Measurements from ENCODE around the gene HPCAL1.

HPCAL1 gene

GRCh38 chr2:10274983-10275802 is 27.5 kb upstream of the HPCAL1 start:
- no peak overlapping the region for H3K4me3 ChIP-seq (ENCODE audit: low read length)
- no peak for TF ChIP-seq ZNF274 (IDR thresholded peaks at IDR 0.05; ENCODE audit: low read depth, low read length)

- H3K4me3 ChIP-seq (ENCODE audit: low read length), result no peak overlapping the region
- TF ChIP-seq ZNF274 (IDR thresholded peaks at IDR 0.05; ENCODE audit: low read depth, low read length), result no peak
Measured at GRCh38 chr2:10276481-10277292, 26.0 kb upstream of the HPCAL1 start.

GRCh38 chr2:10277293-10278028 is 25.2 kb upstream of the HPCAL1 start:
- TF ChIP-seq ZNF274 (IDR thresholded peaks at IDR 0.05; ENCODE audit: low read depth, low read length), result no peak
- H3K4me3 ChIP-seq (ENCODE audit: low read length), result no peak overlapping the region

GRCh38 chr2:10278029-10278762 is 24.5 kb upstream of the HPCAL1 start:
- H3K4me3 ChIP-seq (ENCODE audit: low read length), result no peak overlapping the region

GRCh38 chr2:10278763-10279471 is 23.8 kb upstream of the HPCAL1 start:
- no peak overlapping the region for H3K4me3 ChIP-seq (ENCODE audit: low read length)
- TF ChIP-seq ZNF274 (IDR thresholded peaks at IDR 0.05; ENCODE audit: low read depth, low read length), result no peak

More at GRCh38 chr2:10278029-10278762, 24.5 kb upstream of the HPCAL1 start:
- TF ChIP-seq ZNF274 (IDR thresholded peaks at IDR 0.05; ENCODE audit: low read depth, low read length), result no peak

- no peak overlapping the region for H3K4me3 ChIP-seq (ENCODE audit: low read length)
- TF ChIP-seq ZNF274 (IDR thresholded peaks at IDR 0.05; ENCODE audit: low read depth, low read length), result no peak
Measured at GRCh38 chr2:10279472-10279870, 23.2 kb upstream of the HPCAL1 start.

GRCh38 chr2:10279946-10280463 is 22.7 kb upstream of the HPCAL1 start:
- no peak for TF ChIP-seq ZNF274 (IDR thresholded peaks at IDR 0.05; ENCODE audit: low read depth, low read length)
- no peak overlapping the region for H3K4me3 ChIP-seq (ENCODE audit: low read length)

GRCh38 chr2:10281891-10282290 is 20.8 kb upstream of the HPCAL1 start:
- no peak overlapping the region for H3K4me3 ChIP-seq (ENCODE audit: low read length)
- no peak for TF ChIP-seq ZNF274 (IDR thresholded peaks at IDR 0.05; ENCODE audit: low read depth, low read length)

- no peak for TF ChIP-seq ZNF274 (IDR thresholded peaks at IDR 0.05; ENCODE audit: low read depth, low read length)
- H3K4me3 ChIP-seq (ENCODE audit: low read length), result no peak overlapping the region
Measured at GRCh38 chr2:10282611-10283105, 20.0 kb upstream of the HPCAL1 start.

- no peak overlapping the region for H3K4me3 ChIP-seq (ENCODE audit: low read length)
- TF ChIP-seq ZNF274 (IDR thresholded peaks at IDR 0.05; ENCODE audit: low read depth, low read length), result no peak
Measured at GRCh38 chr2:10283106-10284062, 19.3 kb upstream of the HPCAL1 start.

GRCh38 chr2:10284108-10284870 is 18.4 kb upstream of the HPCAL1 start:
- no peak for TF ChIP-seq ZNF274 (IDR thresholded peaks at IDR 0.05; ENCODE audit: low read depth, low read length)
- no peak overlapping the region for H3K4me3 ChIP-seq (ENCODE audit: low read length)

Measured in GM08714 (cell line).